OCI-LY3 (cell line): ENCODE data around the gene MUC13.

Experiments
- EZH2phosphoT487 ChIP-seq: fragments of 200-600 bp; shearing (Covaris generic); IDR thresholded peaks from 2 replicates; pipeline ENCODE4 v1.6.1; 2018; ENCODE audit warnings: antibody characterized with exemption, mixed run types, low read depth
- TF ChIP-seq, protein P1 (sequence below): fragments of 200-600, 300-600 bp; sonication (generic); IDR thresholded peaks from 2 replicates; pipeline ENCODE4 v1.5.1; 2014; ENCODE audit warnings: antibody characterized with exemption, low read length, low read depth

DNA sequence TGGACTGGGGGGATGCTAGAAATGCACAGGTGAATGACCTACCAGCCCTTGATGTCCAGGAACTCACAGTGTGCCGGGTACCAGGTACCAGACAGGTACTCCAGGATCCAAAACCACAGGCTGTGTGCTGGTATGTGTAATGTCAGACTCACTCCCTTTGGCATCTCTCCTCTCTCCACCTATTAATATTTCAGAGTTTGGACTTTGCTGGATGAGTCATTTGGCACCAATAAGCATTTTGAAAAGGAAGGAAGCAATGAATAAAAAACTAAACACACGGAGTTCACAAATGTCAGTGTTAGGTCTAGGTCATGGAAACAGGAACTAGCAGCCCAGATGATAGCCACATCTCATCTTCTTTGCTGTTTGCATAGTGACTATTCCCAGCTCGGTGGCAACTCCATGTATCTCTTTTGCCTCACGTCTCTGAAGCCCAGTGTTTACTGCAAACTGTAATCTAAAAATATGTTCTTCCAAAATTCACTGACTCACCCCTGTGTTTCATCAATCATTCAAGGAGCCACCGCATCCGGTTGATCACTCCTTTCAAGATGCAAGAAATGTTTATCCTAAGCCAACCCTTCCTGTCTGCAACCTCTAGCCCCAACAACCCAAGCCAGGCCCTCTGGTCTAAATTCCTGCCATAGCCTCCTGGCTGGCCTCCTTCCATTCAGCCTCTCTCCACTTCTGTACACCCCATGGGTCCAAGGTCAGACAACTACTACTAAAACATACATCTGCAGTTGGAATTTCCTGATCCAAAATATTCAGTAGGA is 55.8 kb downstream of the MUC13 start:
- TF ChIP-seq, protein P1, sequence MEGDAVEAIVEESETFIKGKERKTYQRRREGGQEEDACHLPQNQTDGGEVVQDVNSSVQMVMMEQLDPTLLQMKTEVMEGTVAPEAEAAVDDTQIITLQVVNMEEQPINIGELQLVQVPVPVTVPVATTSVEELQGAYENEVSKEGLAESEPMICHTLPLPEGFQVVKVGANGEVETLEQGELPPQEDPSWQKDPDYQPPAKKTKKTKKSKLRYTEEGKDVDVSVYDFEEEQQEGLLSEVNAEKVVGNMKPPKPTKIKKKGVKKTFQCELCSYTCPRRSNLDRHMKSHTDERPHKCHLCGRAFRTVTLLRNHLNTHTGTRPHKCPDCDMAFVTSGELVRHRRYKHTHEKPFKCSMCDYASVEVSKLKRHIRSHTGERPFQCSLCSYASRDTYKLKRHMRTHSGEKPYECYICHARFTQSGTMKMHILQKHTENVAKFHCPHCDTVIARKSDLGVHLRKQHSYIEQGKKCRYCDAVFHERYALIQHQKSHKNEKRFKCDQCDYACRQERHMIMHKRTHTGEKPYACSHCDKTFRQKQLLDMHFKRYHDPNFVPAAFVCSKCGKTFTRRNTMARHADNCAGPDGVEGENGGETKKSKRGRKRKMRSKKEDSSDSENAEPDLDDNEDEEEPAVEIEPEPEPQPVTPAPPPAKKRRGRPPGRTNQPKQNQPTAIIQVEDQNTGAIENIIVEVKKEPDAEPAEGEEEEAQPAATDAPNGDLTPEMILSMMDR = no peak
- TF ChIP-seq EZH2phosphoT487 = no peak
